Stimulated activated CD4-positive, alpha-beta T cell treated with anti-CD3 and anti-CD28 coated beads, TNF-alpha, amount 100 ng/mL, for 4 hours (primary cell): ENCODE data around the gene ZNF428.
"Not testable (repeated sequence)": the region's sequence is repeated elsewhere in the genome, so short reads cannot be mapped to it uniquely, and the experiment has no call there.

Experiments
- DNase-seq, 3 experiments: peaks; one replicate each; pipeline ENCODE4 v3.0.0-alpha.2; 2020; ENCODE audit warnings: low read depth in 3 of 3

The ZNF428 gene

DNA sequence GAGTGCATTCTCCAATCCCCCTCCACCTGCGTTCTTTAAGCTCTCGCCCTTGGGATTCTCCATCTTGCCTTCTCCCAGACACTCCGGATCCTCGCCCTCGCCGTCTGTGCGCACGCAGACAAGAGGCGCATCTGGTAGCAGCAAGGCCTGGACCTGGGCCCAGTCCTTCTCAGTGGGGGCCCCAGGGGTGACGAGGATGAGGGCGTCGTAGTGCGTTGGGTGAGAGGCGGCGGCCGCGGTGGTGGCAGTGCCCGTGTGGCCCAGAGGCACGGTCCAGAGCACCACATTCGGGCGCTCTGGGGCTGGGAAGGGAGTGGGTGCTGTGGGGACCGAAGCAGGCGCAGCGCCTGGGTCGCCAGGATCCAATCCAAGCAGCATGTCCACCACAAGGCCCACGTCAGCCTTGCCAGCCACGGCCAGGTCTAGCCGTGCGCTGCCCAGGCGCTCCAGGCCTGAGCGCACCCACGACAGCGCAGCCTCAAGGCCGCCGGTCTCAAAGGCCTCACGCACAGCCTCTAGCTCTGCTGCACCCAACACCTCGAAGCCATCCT, 26.6 kb downstream of the ZNF428 start:
- no peak for DNase-seq

- no peak for DNase-seq
Observed at GRCh38 chr19:43591904-43592772, 27.3 kb downstream of the ZNF428 start.

DNA sequence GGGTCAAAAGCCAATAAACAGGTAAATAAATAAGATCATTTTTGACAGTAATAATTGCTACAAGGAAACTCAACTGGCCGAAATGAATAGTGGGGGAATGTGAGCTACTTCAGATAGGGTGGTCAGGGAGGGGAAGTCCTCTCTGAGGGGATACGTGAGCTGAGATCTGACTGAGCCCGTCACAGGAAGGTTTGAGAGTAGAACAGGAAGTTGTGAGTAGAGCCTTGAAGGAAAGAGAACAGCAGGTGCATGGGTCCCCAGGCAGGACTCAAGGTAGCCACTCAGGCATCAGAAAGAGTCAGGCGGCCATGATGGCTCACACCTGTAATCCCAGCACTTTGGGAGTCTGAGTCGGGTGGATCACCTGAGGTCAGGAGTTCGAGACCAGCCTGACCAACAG, 29.8 kb downstream of the ZNF428 start:
- DNase-seq = no peak

DNA sequence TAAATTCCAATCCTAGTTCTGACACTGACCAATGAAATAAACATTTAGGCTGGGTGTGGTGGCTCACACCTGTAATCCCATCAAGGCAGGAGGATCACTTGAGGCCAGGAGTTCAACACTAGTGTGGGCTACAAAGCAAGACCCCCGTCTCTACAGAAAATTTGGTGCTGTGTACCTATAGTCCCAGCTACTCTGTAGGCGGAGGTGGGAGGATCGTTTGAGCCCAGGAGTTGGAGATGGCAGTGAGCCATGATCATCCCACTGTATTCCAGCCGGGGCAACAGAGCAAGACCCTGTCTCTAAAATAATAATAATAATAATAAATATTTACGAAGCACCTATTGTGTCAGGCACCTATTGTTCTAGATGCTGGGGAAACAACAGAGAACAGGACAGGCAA, 30.2 kb downstream of the ZNF428 start:
- no peak for DNase-seq

DNA sequence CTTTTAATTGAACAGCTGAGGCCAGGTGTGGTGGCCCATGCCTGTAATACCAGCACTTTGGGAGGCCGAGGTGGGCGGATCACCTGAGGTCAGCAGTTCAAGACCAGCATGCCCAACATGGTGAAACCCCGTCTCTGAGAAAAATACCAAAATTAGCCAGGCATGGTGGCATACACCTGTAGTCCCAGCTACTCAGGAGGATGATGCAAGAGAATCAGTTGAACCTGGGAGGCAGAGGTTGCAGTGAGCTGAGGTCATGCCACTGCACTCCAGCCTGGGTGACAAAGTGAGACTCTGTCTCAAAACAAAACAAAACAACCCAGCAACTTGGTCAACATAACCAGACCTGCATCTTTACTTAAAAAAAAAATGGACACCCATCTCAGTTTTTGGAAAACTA, 32.4 kb downstream of the ZNF428 start:
- not testable (repeated sequence) for DNase-seq

- DNase-seq = no peak
Observed at GRCh38 chr19:43586346-43586745, 33.1 kb downstream of the ZNF428 start.

GRCh38 chr19:43584484-43584883, 34.9 kb downstream of the ZNF428 start:
- DNase-seq = no peak

- DNase-seq = no peak
Observed at GRCh38 chr19:43582495-43582894, 36.9 kb downstream of the ZNF428 start.

- DNase-seq = no peak
Observed at GRCh38 chr19:43581467-43581866, 38.0 kb downstream of the ZNF428 start.

DNA sequence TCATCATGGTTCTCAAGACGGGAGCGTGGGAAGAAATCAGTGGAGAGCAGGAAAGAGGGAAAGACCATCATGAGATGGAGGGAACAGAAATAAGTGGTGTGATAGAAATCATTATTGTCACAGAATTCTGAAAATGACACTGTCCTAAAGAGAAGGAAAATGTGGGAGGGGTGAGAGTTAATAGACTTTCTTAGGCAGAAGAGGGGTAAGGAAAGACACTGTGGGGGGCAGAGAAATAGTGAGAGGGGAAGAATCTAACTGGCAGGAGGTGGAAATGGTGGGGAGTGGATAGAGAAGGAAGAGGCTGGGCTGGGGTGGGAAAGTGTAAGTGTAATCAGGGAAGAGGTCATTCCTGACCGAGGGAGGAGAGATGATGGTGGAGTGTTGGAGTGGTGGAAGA, 40.6 kb downstream of the ZNF428 start:
- DNase-seq = no peak

DNA sequence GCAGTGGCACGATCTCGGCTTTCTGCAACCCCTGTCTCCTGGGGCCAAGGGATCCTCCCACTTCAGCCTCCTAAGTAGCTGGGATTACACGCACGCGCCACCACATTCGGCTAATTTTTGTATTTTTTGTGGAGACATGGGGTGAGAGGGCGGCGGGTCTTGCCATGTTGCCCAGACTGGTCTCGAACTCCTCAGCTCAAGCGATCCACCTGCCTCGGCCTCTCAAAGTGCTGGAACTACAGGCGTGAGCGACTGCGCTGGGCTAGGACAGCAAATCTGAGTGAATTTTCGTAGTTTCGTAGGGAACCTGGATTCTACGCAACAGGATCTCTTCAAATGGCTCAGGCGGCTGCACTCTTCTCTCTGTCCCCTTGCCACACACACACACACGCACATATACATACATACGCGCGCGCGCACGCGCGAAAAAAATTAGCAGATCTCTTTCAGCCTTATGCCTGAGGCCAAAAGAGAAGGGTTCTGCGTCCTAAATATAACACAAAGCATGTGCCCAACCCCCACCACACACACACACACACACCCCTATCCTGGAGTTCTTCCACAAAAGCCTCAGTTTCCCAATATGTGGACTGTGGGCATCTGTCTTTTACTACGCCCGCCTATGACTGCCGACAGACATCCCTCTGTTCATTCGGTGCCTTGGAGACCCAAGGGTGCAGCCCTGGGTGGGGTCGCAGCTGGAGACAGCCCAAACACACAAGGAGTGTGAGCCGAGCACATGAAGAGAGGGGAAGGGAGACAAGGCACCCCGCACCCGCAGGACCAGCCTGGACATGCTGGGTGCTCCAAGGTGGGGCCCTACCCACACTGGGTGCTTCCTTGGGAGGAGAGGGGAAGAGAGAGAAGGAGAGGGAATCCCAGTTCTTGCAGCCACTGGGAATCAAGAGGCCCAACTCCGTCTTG, 43.2 kb downstream of the ZNF428 start:
- no peak for DNase-seq

- DNase-seq = peak; percentile 87 to 89 (median 88)
Observed at GRCh38 chr19:43575156-43575950, 44.1 kb downstream of the ZNF428 start, which contains the start of the genes PINLYP and XRCC1. Gene PINLYP (plus strand): TSS chr19:43575801. CDS start chr19:43577192, 1,391 bp downstream. Gene XRCC1 (minus strand): TSS chr19:43575527. CDS start chr19:43575458, 69 bp downstream.

DNA sequence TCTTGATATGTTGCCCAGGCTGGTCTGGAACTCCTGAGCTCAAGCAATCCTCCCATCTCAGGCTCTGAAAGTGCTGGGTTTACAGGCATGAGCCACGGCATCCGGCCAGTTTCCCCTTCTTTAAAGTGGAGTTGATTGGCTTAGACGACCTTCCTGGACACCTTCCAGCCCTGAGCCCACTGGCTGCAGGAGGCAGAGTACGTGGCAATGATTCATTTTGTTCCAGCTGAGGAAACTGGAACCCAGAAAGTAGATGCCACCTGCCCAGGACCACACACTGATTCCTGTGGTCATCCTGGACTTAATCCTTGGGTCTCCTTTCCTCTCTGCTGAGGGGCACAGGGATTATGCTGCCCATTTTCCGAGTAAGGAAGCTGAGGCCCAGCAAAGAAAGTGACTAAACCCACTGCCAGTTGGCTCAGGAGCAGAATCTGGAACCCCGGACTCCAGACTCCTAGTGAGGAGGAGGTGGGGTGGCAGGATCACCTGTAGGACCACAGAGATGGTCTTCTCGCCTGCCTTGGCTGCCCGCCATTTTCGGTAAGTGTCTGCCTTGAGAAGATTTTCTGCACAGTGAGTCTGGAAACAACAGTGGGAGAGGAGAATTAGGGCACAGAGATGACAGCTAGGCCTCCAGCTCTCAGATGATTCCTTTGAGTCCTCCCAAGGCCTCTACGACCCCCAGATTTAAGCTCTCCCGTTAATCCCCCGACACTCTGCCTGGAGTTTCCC, 44.8 kb downstream of the ZNF428 start:
- DNase-seq = no peak

- DNase-seq = no peak
Observed at GRCh38 chr19:43572171-43572588, 47.2 kb downstream of the ZNF428 start.

DNA sequence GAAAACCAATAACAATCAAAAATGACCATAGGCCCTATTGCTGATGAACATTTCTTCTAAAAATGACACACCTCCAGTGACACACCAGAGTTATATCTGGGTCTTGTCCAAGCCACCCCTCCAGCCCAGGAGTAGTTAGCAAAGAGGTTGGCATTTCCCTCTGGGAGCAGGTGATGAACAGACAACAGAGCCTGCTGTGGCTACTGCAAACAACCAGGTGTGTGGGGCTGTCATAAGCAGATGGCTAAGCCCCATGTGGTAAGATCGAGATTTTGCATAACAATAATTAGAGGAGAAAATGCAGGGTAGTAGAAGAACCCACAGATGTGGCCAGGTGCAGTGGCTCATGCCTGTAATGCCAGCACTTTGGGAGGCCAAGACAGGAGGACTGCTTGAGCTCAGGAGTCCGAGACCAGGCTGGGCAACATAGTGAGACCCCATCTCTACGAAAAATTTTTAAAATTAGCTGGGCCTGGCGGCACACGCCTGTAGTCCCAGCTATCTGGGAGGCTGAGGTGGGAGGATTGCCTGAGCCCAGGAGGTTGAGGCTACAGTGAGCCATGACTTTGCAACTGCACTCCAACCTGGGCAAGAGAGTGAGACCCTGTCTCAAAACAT, 49.1 kb downstream of the ZNF428 start:
- no peak for DNase-seq

DNA sequence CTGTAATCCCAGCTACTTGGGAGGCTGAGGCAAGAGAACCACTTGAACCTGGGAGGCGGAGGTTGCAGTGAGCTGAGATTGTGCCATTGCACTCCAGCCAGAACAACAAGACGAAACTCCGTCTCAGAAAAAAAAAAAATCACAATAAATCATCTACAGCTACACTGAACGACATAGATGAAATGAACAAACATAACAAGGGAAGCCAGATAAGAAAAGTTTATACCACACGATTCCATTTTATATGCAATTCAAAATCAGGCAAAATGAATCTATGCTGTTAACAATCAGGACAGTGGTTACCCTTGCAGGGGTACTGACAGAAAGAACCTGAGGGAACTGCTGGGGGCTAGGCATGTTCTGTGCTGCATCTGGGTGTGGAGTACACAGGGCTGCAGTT, 49.8 kb downstream of the ZNF428 start:
- DNase-seq = no peak

DNA sequence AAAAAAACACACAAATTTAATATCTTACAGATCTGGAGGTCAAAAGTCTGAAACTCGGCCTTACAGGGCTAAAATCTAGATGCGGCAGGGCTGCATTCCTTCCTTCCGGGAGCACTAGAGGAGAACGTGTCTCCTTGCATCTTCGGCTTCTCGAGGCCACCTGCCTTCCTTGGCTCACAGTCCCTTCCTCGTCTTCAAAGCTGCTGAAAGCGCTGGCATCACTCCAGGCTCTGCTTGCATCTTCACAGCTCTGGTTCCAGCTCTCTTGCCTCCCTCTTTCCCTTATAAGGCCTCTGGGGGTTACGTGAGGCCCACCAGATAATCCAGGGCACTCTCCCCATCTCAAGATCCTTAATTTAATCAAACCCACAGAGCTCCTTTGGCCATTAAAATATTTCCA, 54.6 kb downstream of the ZNF428 start:
- no peak for DNase-seq

- no peak for DNase-seq
Observed at GRCh38 chr19:43563816-43564457, 55.5 kb downstream of the ZNF428 start.

DNA sequence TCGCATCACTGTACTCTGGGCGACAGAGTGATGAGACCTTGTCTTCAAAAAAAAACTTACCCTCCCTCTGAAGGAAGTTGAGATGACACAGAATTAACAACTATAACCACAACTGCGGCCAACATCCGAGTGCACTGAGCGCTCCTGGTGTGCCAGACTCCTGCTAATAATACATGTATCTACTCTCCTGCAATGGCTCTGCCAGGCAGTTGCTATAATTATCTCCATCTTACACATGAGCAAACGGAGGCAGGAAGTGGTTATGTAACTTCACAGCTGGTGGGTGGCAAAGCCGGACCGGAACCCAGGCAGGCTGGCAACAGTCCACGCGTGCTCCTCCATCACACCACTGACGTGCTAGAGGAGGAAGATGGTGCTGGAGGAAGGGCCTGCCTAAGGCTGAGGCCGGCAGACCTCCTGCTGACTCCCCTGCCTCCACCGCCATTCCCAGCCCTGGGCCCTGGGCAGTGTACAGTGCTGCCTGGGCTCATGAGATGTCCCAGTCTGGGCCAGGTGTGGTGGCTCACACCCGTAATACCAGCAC, 56.7 kb downstream of the ZNF428 start:
- DNase-seq = peak; percentile 26 to 63 (median 48)
